ENCODE results near the gene AMPD2. TPM values are rescaled to one million over a fixed set of nuclear protein-coding genes. Genes with fewer than 3 reads are reported as not detected.
"Not testable (repeated sequence)": the region's sequence is repeated elsewhere in the genome, so short reads cannot be mapped to it uniquely, and the experiment has no call there.

AMPD2 gene
- total and polyA plus RNA-seq, 4 donors, result 19.2 to 87.4 (median 22.7) TPM

GRCh38 chr1:109671067-109671466 lies 51.4 kb downstream of the AMPD2 start:
- Histone ChIP-seq H3K27me3 (ENCODE audit: control insufficient read depth in 4 of 4, insufficient read depth in 4 of 4, low read length in 3 of 4) (no peaks in the 10 kb centered on the region), H3K27ac (ENCODE audit: low read depth in 1 of 2, low read length in 2 of 2) (no peak overlapping the region), H3K36me3 (ENCODE audit: control insufficient read depth in 4 of 4, insufficient read depth in 3 of 4, low read depth in 1 of 4, low read length in 3 of 4) (peaks cover 0 to 2% (median 0%) of the 10 kb centered on the region in 4 donors), H3K4me1 (ENCODE audit: control insufficient read depth in 4 of 4, insufficient read depth in 4 of 4, low read length in 3 of 4) (peaks cover 0 to 3% (median 0%) of the 10 kb centered on the region in 4 donors), H3K9me3 (ENCODE audit: control insufficient read depth in 4 of 4, low read length in 3 of 4) (no peaks in the 10 kb centered on the region), H3K9ac (ENCODE audit: low read depth in 1 of 2, low read length in 2 of 2) (no peak overlapping the region), H3K4me3 (ENCODE audit: low read depth in 1 of 3, low read length in 3 of 3) (no peak overlapping the region)
- DNase-seq (ENCODE audit: low spot score), result no peak
- 95% methylated on average over 5 of the region's 5 CpGs for WGBS
- no peak for TF ChIP-seq RXRA (IDR thresholded peaks at IDR 0.05)
- no peak for TF ChIP-seq NR2F2 (IDR thresholded peaks at IDR 0.05)
- no peak for TF ChIP-seq REST (IDR thresholded peaks at IDR 0.05)
- TF ChIP-seq JUND (IDR thresholded peaks at IDR 0.05), result no peak
- no peak for TF ChIP-seq ZBTB33 (IDR thresholded peaks at IDR 0.05)
- TF ChIP-seq MAX (IDR thresholded peaks at IDR 0.05), result no peak
- no peak for TF ChIP-seq HNF4A (conservative IDR thresholded peaks at IDR 0.05)
- no peak for TF ChIP-seq ATF3 (IDR thresholded peaks at IDR 0.05)
- TF ChIP-seq CTCF (IDR thresholded peaks at IDR 0.05; ENCODE audit: low read depth, low read length, missing input control), result no peak
- no peak for TF ChIP-seq SP1 (IDR thresholded peaks at IDR 0.05)
- no peak for TF ChIP-seq RAD21 (IDR thresholded peaks at IDR 0.05)
- TF ChIP-seq YY1 (IDR thresholded peaks at IDR 0.05), result no peak
- no peak for TF ChIP-seq EGR1 (IDR thresholded peaks at IDR 0.05; ENCODE audit: low read depth in 2 of 2)
- no peak for TF ChIP-seq FOXA2 (IDR thresholded peaks at IDR 0.05)
- no peak for TF ChIP-seq TAF1 (conservative IDR thresholded peaks at IDR 0.05)
- no peak for TF ChIP-seq GABPA (IDR thresholded peaks at IDR 0.05 in 1 of 2, conservative IDR thresholded peaks at IDR 0.05 in 1 of 2)
- no peak for TF ChIP-seq FOXA1 (IDR thresholded peaks at IDR 0.05)
- TF ChIP-seq HNF4G (IDR thresholded peaks at IDR 0.05), result no peak

GRCh38 chr1:109673861-109674260 lies 54.2 kb downstream of the AMPD2 start:
- H3K9ac ChIP-seq (ENCODE audit: low read depth in 1 of 2, low read length in 2 of 2); H3K27ac ChIP-seq (ENCODE audit: low read depth in 1 of 2, low read length in 2 of 2); H3K36me3 ChIP-seq (ENCODE audit: control insufficient read depth in 4 of 4, insufficient read depth in 3 of 4, low read depth in 1 of 4, low read length in 3 of 4); DNase-seq (ENCODE audit: low spot score); H3K4me1 ChIP-seq (ENCODE audit: control insufficient read depth in 4 of 4, insufficient read depth in 4 of 4, low read length in 3 of 4); H3K9me3 ChIP-seq (ENCODE audit: control insufficient read depth in 4 of 4, low read length in 3 of 4); H3K4me3 ChIP-seq (ENCODE audit: low read depth in 1 of 3, low read length in 3 of 3); H3K27me3 ChIP-seq (ENCODE audit: control insufficient read depth in 4 of 4, insufficient read depth in 4 of 4, low read length in 3 of 4): not testable (repeated sequence)
- 92% methylated on average over 2 of the region's 2 CpGs for WGBS

- not testable (repeated sequence) for H3K9me3 ChIP-seq (ENCODE audit: control insufficient read depth in 4 of 4, low read length in 3 of 4)
These were observed 57.2 kb downstream of the AMPD2 start for GRCh38 chr1:109676683-109677381.

More at GRCh38 chr1:109676683-109677381, 57.2 kb downstream of the AMPD2 start:
- H3K9ac ChIP-seq (ENCODE audit: low read depth in 1 of 2, low read length in 2 of 2); DNase-seq (ENCODE audit: low spot score); H3K4me3 ChIP-seq (ENCODE audit: low read depth in 1 of 3, low read length in 3 of 3); H3K4me1 ChIP-seq (ENCODE audit: control insufficient read depth in 4 of 4, insufficient read depth in 4 of 4, low read length in 3 of 4); H3K27ac ChIP-seq (ENCODE audit: low read depth in 1 of 2, low read length in 2 of 2); H3K27me3 ChIP-seq (ENCODE audit: control insufficient read depth in 4 of 4, insufficient read depth in 4 of 4, low read length in 3 of 4); H3K36me3 ChIP-seq (ENCODE audit: control insufficient read depth in 4 of 4, insufficient read depth in 3 of 4, low read depth in 1 of 4, low read length in 3 of 4): not testable (repeated sequence)
- WGBS, result 96% methylated on average over 3 of the region's 3 CpGs

All from liver (tissue), 9 donors.